K562 (cell line): ENCODE data around the gene B3GALT6. TPM values are rescaled to one million over a fixed set of nuclear protein-coding genes. Genes with fewer than 3 reads are reported as not detected.

Experiments used
- E4F1 ChIP-seq: fragments of 250-450 bp; sonication (Bioruptor Pico); IDR thresholded peaks from 2 replicates; pipeline ENCODE4 v1.5.0; 2021; ENCODE audit warnings: mild to moderate bottlenecking, borderline replicate concordance
- NUFIP1 ChIP-seq: fragments of 450-650 bp; IDR thresholded peaks from 2 replicates; pipeline ENCODE4 v1.6.1; 2018; ENCODE audit not compliant: partially characterized antibody
- RHOXF2B ChIP-seq: fragments of 250-450 bp; sonication (Bioruptor Pico); conservative IDR thresholded peaks from 2 replicates; pipeline ENCODE4 v1.5.1; 2021
- ZNF12 ChIP-seq: sonication (generic); formaldehyde crosslinking; IDR thresholded peaks from 2 replicates; pipeline ENCODE4 v1.4.0; 2020; ENCODE audit warnings: mild to moderate bottlenecking, missing genetic modification reagents
- ZNF143 ChIP-seq: sonication (generic); formaldehyde crosslinking; IDR thresholded peaks from 2 replicates; pipeline ENCODE4 v1.9.0; 2022; ENCODE audit warnings: mild to moderate bottlenecking, missing genetic modification reagents
- ZNF518B ChIP-seq: fragments of 250-450 bp; sonication (Bioruptor Pico); IDR thresholded peaks from 2 replicates; pipeline ENCODE4 v1.5.0; 2021; ENCODE audit warnings: mild to moderate bottlenecking, moderate library complexity
- polyA plus RNA-seq, 8 experiments: library from polyadenylated mRNA; depleted of rRNA in 4 of 8; stranded (reverse) in 5 of 8; unstranded in 3 of 8; fragments of >200 nt; fragmentation: Nextera tagmentation in 2 of 8; fragmentation: Illumina TruSeq in 1 of 8; extraction: Ambion mirVana in 2 of 8; extraction: Trizol in 1 of 8; gene quantifications; 2 replicates each; pipeline versions ENCODE4 v1.2.1 to v1.2.3, GENCODE V29; 2011 to 2014; ENCODE audit warnings: inconsistent platforms in 1 of 8, missing spikeins in 1 of 8
- total RNA-seq, 7 experiments: library from RNA; depleted of rRNA in 6 of 7; stranded (reverse); fragments of >200 nt in 6 of 7; fragmentation: Illumina TruSeq in 2 of 7; extraction: Trizol in 2 of 7; gene quantifications; 2 replicates each; pipeline versions ENCODE4 v1.2.1 to v1.2.3, GENCODE V29; 2011 to 2021; ENCODE audit warnings: low replicate concordance in 1 of 7

B3GALT6 gene
- total and polyA plus RNA-seq, 9 of the 15 experiments (the other 6 are each of a cell fraction or from before 2014, with no cell fraction given), result 0.68 to 29.8 (median 9.9) TPM

- TF ChIP-seq E4F1 (CRISPR knock-in tag) (no peak), RHOXF2B (no peak), ZNF12 (CRISPR knock-in tag) (no peak), NUFIP1 (no peak), ZNF143 (CRISPR knock-in tag) (no peak), ZNF518B (no peak)
These were observed 27.6 kb upstream of the B3GALT6 start (continued) for GRCh38 chr1:1204425-1204920.
